H1 (cell line): ENCODE results near the gene ZNF768. TPM values are rescaled to one million over a fixed set of nuclear protein-coding genes. Genes with fewer than 3 reads are reported as not detected.

Source experiments
- ASH2L ChIP-seq: fragments of 200-600, 300-600 bp; sonication (generic); IDR thresholded peaks from one replicate; pipeline ENCODE4 v1.7.1; 2017; ENCODE audit warnings: low read length
- CBX5 ChIP-seq: fragments of 300-800, 300-1000 bp; sonication (generic); IDR thresholded peaks from 2 replicates; pipeline ENCODE4 v1.7.1; 2016; ENCODE audit warnings: antibody characterized with exemption, low read length, low read depth
- CHD2 ChIP-seq: IDR thresholded peaks from 2 replicates; pipeline ENCODE4 v1.6.1; 2012; ENCODE audit warnings: low read length, improper control_type of control experiment
- EGR1 ChIP-seq: IDR thresholded peaks from 2 replicates; pipeline ENCODE4 v1.6.1; 2011; ENCODE audit warnings: low read depth, low read length, borderline replicate concordance
- EP300 ChIP-seq, 2 experiments: IDR thresholded peaks; 1 replicate in 1 of 2; 2 replicates in 1 of 2; pipeline ENCODE4 v1.6.1; 2011 to 2012; ENCODE audit warnings: low read depth in 2 of 2, low read length in 2 of 2, mild to moderate bottlenecking in 2 of 2, borderline replicate concordance in 1 of 2, inconsistent platforms in 1 of 2, moderate library complexity in 1 of 2
- HDAC2 ChIP-seq, 2 experiments: fragments of 300-600 bp in 1 of 2; sonication (generic) in 1 of 2; IDR thresholded peaks; 2 replicates each; pipeline ENCODE4 v1.6.1; 2011 to 2012; ENCODE audit warnings: low read depth in 2 of 2, low read length in 2 of 2, mild to moderate bottlenecking in 2 of 2, moderate library complexity in 2 of 2, borderline replicate concordance in 1 of 2, inconsistent platforms in 1 of 2
- KDM4A ChIP-seq: IDR thresholded peaks from one replicate; pipeline ENCODE4 v1.7.1; 2012; ENCODE audit warnings: low read depth, mild to moderate bottlenecking, moderate library complexity, low read length, inconsistent platforms; ENCODE audit not compliant: severe bottlenecking
- KDM5A ChIP-seq: fragments of 200-600 bp; IDR thresholded peaks from 2 replicates; pipeline ENCODE4 v1.7.1; 2012; ENCODE audit warnings: mild to moderate bottlenecking, low read length, inconsistent platforms, mixed read lengths
- MAX ChIP-seq: IDR thresholded peaks from 2 replicates; pipeline ENCODE4 v1.6.1; 2012; ENCODE audit warnings: inconsistent platforms
- PHF8 ChIP-seq: fragments of 200-600 bp; sonication (generic); conservative IDR thresholded peaks from 2 replicates; pipeline ENCODE4 v1.7.1; 2012; ENCODE audit warnings: low read depth, mild to moderate bottlenecking, inconsistent platforms, low read length, moderate library complexity
- POLR2A ChIP-seq, 2 experiments: IDR thresholded peaks; 1 replicate in 1 of 2; 2 replicates in 1 of 2; pipeline ENCODE4 v1.6.1; 2011; ENCODE audit warnings: low read depth in 2 of 2, low read length in 2 of 2, mild to moderate bottlenecking in 2 of 2; ENCODE audit errors: control extremely low read depth in 1 of 2
- POLR2AphosphoS5 ChIP-seq: IDR thresholded peaks from 2 replicates; pipeline ENCODE4 v1.6.1; 2011; ENCODE audit warnings: low read depth, low read length
- RBBP5 ChIP-seq: IDR thresholded peaks from 2 replicates; pipeline ENCODE4 v1.7.1; 2012; ENCODE audit warnings: low read depth, mild to moderate bottlenecking, inconsistent platforms, low read length, moderate library complexity, borderline replicate concordance
- SAP30 ChIP-seq: fragments of 300-600 bp; sonication (generic); IDR thresholded peaks from 2 replicates; pipeline ENCODE4 v1.7.1; 2012; ENCODE audit warnings: low read length, moderate library complexity, mild to moderate bottlenecking, inconsistent platforms; ENCODE audit not compliant: insufficient read depth, insufficient replicate concordance
- SIN3A ChIP-seq, 2 experiments: IDR thresholded peaks in 1 of 2; conservative IDR thresholded peaks in 1 of 2; 2 replicates each; pipeline ENCODE4 v1.6.1; 2011 to 2012; ENCODE audit warnings: low read length in 2 of 2, improper control_type of control experiment in 1 of 2, low read depth in 1 of 2, mild to moderate bottlenecking in 1 of 2
- SP4 ChIP-seq: IDR thresholded peaks from 2 replicates; pipeline ENCODE4 v1.6.1; 2012; ENCODE audit warnings: low read length, inconsistent platforms
- SRF ChIP-seq: IDR thresholded peaks from 2 replicates; pipeline ENCODE4 v1.6.1; 2011; ENCODE audit warnings: mild to moderate bottlenecking, low read depth, low read length, moderate library complexity
- TAF7 ChIP-seq: optimal IDR thresholded peaks from 2 replicates; pipeline ENCODE3; 2011; ENCODE audit warnings: low read depth, mild to moderate bottlenecking, inconsistent platforms, low read length, moderate library complexity, borderline replicate concordance
- TBP ChIP-seq: IDR thresholded peaks from 2 replicates; pipeline ENCODE4 v1.6.1; 2011; ENCODE audit warnings: low read depth, low read length, improper control_type of control experiment
- TEAD4 ChIP-seq: IDR thresholded peaks from 2 replicates; pipeline ENCODE4 v1.6.1; 2012; ENCODE audit warnings: low read depth, low read length, inconsistent platforms, mixed read lengths
- YY1 ChIP-seq: IDR thresholded peaks from 2 replicates; pipeline ENCODE4 v1.6.1; 2011; ENCODE audit warnings: low read depth, mild to moderate bottlenecking, low read length
- polyA plus RNA-seq, 7 experiments: library from polyadenylated mRNA; depleted of rRNA in 3 of 7; stranded (reverse) in 5 of 7; unstranded in 2 of 7; fragments of >200 nt in 5 of 7; fragments of 200-250 nt in 2 of 7; gene quantifications; 1 replicate in 5 of 7; 2 replicates in 1 of 7; 4 replicates in 1 of 7; pipeline versions ENCODE4 v1.2.1 to v1.2.3, GENCODE V29; 2011 to 2013; ENCODE audit warnings: missing spikeins in 2 of 7, mixed read lengths in 2 of 7
- total RNA-seq: library from RNA; stranded (reverse); fragmentation: NEBNext Ultra II Directional; extraction: Animal tissue kit (Norgen Biotek cat#: 25700); gene quantifications from 2 replicates; pipeline ENCODE4 v1.2.1, GENCODE V29; 2021

The ZNF768 gene
- total and polyA plus RNA-seq, 2 of the 8 experiments (the other 6 are each of a cell fraction or from before 2014, with no cell fraction given), result 36.1 to 47.7 TPM

GRCh38 chr16:30534368-30535105, 8.2 kb upstream of the ZNF768 start, which contains the start of gene ZNF747 (continued):
- TF ChIP-seq RBBP5 (peak; percentile 32; the same call in 1 of the 2 replicates), POLR2A (IDR thresholded peaks at IDR 0.05; ENCODE audit: control extremely low read depth in 1 of 2, low read depth in 2 of 2, low read length in 2 of 2) (peak in 1 of 2 experiments; percentile 81; a peak in 2 of 3 replicates), TBP (peak; percentile 69; the same call in 1 of the 2 replicates), SRF (peak; percentile 40; the same call in 1 of the 2 replicates), SIN3A (conservative IDR thresholded peaks at IDR 0.05 in 1 of 2, IDR thresholded peaks at IDR 0.05 in 1 of 2; ENCODE audit: low read depth in 1 of 2, low read length in 2 of 2) (peak; percentile 73 to 89; a peak in 2 of 4 replicates), CHD2 (peak; percentile 54; the same call in 1 of the 2 replicates), YY1 (peak; percentile 100), MAX (peak; percentile 69), EGR1 (no peak; the same call in 1 of the 2 replicates), SAP30 (no peak), SP4 (0 out of 2 replicates have a peak, but pooled peaks have one; percentile 24), TEAD4 (no peak), KDM4A (peak; percentile 61), EP300 (IDR thresholded peaks at IDR 0.05; ENCODE audit: borderline replicate concordance in 1 of 2, low read depth in 2 of 2, low read length in 2 of 2) (no peak), KDM5A (no peak), ASH2L (peak; percentile 93), TAF7 (no peak), CBX5 (no peak), POLR2AphosphoS5 (peak; percentile 34; the same call in 1 of the 2 replicates), PHF8 (peak; percentile 42; the same call in 1 of the 2 replicates), HDAC2 (IDR thresholded peaks at IDR 0.05; ENCODE audit: borderline replicate concordance in 1 of 2, low read depth in 2 of 2, low read length in 2 of 2) (no peak)
